NCI-H128 (cell line): Measurements from ENCODE around the gene PEX1.
"Not testable (repeated sequence)": the region's sequence is repeated elsewhere in the genome, so short reads cannot be mapped to it uniquely, and the experiment has no call there.

Experiments
- DNase-seq: peaks from one replicate; lab custom pipeline; 2025; ENCODE audit not compliant: unreplicated experiment; lab: John Stamatoyannopoulos, UW

Gene PEX1

GRCh38 chr7:92506363-92506762 is 22.0 kb downstream of the PEX1 start:
- DNase-seq, result no peak

GRCh38 chr7:92504563-92504962 is 23.8 kb downstream of the PEX1 start:
- no peak for DNase-seq

- no peak for DNase-seq
These were observed 24.6 kb downstream of the PEX1 start for GRCh38 chr7:92503767-92504166.

- DNase-seq, result no peak
These were observed 29.8 kb downstream of the PEX1 start for GRCh38 chr7:92498557-92498956.

- no peak for DNase-seq
These were observed 31.4 kb downstream of the PEX1 start for GRCh38 chr7:92496876-92497275.

GRCh38 chr7:92489634-92490033 is 38.7 kb downstream of the PEX1 start:
- DNase-seq, result no peak

GRCh38 chr7:92487804-92488203 is 40.5 kb downstream of the PEX1 start:
- DNase-seq, result no peak

GRCh38 chr7:92485974-92486373 is 42.3 kb downstream of the PEX1 start:
- DNase-seq, result no peak

GRCh38 chr7:92485267-92485892 is 42.9 kb downstream of the PEX1 start:
- DNase-seq, result no peak

- DNase-seq, result not testable (repeated sequence)
These were observed 44.1 kb downstream of the PEX1 start for GRCh38 chr7:92484226-92484625.

GRCh38 chr7:92483624-92484023 is 44.7 kb downstream of the PEX1 start:
- not testable (repeated sequence) for DNase-seq

GRCh38 chr7:92479146-92479545 is 49.2 kb downstream of the PEX1 start:
- not testable (repeated sequence) for DNase-seq

- DNase-seq, result no peak
These were observed 49.6 kb downstream of the PEX1 start for GRCh38 chr7:92478711-92479110.

GRCh38 chr7:92478095-92478494 is 50.2 kb downstream of the PEX1 start:
- DNase-seq, result no peak

- DNase-seq, result not testable (repeated sequence)
These were observed 50.6 kb downstream of the PEX1 start, which contains the start of gene ERVW-1 for GRCh38 chr7:92477681-92478080. Gene ERVW-1 (minus strand): TSS chr7:92477946. CDS start chr7:92470381, 7,565 bp downstream.

- not testable (repeated sequence) for DNase-seq
These were observed 52.3 kb downstream of the PEX1 start for GRCh38 chr7:92475851-92476590.

- DNase-seq, result not testable (repeated sequence)
These were observed 53.0 kb downstream of the PEX1 start for GRCh38 chr7:92475261-92475770.

- not testable (repeated sequence) for DNase-seq
These were observed 54.3 kb downstream of the PEX1 start for GRCh38 chr7:92473989-92474388.

- DNase-seq, result not testable (repeated sequence)
These were observed 59.7 kb downstream of the PEX1 start for GRCh38 chr7:92468589-92468988.

- DNase-seq, result no peak
These were observed 61.6 kb downstream of the PEX1 start for GRCh38 chr7:92466682-92467081.

GRCh38 chr7:92464515-92464914 is 63.8 kb downstream of the PEX1 start:
- no peak for DNase-seq

- no peak for DNase-seq
These were observed 65.8 kb downstream of the PEX1 start for GRCh38 chr7:92462560-92462959.
